ENCODE results near the gene NGB. TPM values are rescaled to one million over a fixed set of nuclear protein-coding genes. Genes with fewer than 3 reads are reported as not detected.

Gene NGB
- total and polyA plus RNA-seq, 2 of the 8 experiments (the other 6 are each of a cell fraction or from before 2014, with no cell fraction given): 0.30 to 0.60 TPM

DNA sequence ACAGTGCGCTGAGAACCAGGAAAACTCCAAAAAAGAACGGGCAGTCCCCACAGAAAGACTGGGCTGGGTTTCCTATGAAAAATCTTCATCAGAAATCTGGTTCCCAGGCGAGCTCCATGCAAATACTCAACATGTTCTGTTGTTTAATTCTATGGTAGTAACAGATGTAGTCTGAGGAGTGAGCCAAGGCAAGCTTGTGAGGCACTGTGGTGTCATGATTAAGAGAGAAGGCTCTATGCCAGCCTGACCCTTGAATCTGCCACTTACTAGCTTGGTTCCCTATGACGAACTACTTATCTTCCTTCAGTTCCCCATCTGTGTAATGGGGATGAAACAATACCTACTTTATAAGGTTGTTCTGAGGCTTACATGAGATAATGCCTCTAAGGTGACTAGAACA lies 39.0 kb upstream of the NGB start (continued):
- TF ChIP-seq KDM4A (IDR thresholded peaks at IDR 0.05; ENCODE audit: low read depth, low read length, severe bottlenecking) (no peak), SIN3A (conservative IDR thresholded peaks at IDR 0.05 in 1 of 2, IDR thresholded peaks at IDR 0.05 in 1 of 2; ENCODE audit: low read depth in 1 of 2, low read length in 2 of 2) (no peak)

Measured in H1 (cell line).